22Rv1 (cell line): Measurements from ENCODE around the gene PTPRM.

ENCODE experiments used
- ZFX ChIP-seq: fragments of 450-650 bp; IDR thresholded peaks from 2 replicates; pipeline ENCODE4 v1.6.1; 2017; ENCODE audit warnings: antibody characterized with exemption, borderline replicate concordance
- TF ChIP-seq, protein P1 (sequence below): fragments of 450-650 bp; IDR thresholded peaks from 2 replicates; pipeline ENCODE4 v1.5.1; 2017; ENCODE audit warnings: mild to moderate bottlenecking

DNA sequence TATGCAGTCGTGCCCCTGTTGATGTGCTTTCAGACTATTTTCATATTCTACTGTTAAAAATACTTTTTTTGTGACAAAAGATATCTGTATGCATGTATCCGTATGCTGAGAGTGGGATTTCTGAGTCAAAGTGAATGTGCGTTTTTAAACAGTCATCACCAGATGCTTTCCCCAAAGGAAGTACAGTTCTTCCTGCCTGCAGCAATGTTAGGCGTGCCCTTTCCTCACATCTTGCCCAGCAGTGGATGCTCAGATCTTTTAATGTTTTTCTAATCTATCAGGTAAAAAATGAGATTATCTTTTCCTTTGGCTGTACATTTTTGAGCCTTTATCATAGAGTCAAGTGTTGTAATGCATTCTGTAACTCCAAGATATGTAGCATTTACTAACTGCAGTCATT lies 111.7 kb downstream of the PTPRM start:
- TF ChIP-seq, protein P1, sequence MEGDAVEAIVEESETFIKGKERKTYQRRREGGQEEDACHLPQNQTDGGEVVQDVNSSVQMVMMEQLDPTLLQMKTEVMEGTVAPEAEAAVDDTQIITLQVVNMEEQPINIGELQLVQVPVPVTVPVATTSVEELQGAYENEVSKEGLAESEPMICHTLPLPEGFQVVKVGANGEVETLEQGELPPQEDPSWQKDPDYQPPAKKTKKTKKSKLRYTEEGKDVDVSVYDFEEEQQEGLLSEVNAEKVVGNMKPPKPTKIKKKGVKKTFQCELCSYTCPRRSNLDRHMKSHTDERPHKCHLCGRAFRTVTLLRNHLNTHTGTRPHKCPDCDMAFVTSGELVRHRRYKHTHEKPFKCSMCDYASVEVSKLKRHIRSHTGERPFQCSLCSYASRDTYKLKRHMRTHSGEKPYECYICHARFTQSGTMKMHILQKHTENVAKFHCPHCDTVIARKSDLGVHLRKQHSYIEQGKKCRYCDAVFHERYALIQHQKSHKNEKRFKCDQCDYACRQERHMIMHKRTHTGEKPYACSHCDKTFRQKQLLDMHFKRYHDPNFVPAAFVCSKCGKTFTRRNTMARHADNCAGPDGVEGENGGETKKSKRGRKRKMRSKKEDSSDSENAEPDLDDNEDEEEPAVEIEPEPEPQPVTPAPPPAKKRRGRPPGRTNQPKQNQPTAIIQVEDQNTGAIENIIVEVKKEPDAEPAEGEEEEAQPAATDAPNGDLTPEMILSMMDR: no peak
- no peak for TF ChIP-seq ZFX
